Loucy (cell line): ENCODE measurements around the gene DXO.
"Not testable (repeated sequence)": the region's sequence is repeated elsewhere in the genome, so short reads cannot be mapped to it uniquely, and the experiment has no call there.

Experiments
- H2AFZ ChIP-seq: fragments of 200-600 bp; sonication (generic); 2 replicates; pipeline ENCODE4 v1.6.0; 2016; ENCODE audit warnings: antibody characterized with exemption, mild to moderate bottlenecking, low read length, moderate library complexity
- H3F3A ChIP-seq: fragments of 200-600 bp; 2 replicates; pipeline ENCODE4 v1.6.0; 2016; ENCODE audit warnings: antibody characterized with exemption, low read depth, mild to moderate bottlenecking
- H3K27me3 ChIP-seq: fragments of 200-600 bp; sonication (generic); 2 replicates; pipeline ENCODE4 v1.6.1; 2014; ENCODE audit warnings: low read length, mild to moderate bottlenecking; ENCODE audit not compliant: insufficient read depth, poor library complexity, severe bottlenecking
- H3K36me3 ChIP-seq: fragments of 200-600 bp; sonication (generic); 2 replicates; pipeline ENCODE4 v1.6.1; 2016; ENCODE audit warnings: low read length; ENCODE audit not compliant: insufficient read depth
- H3K4me1 ChIP-seq: fragments of 200-600 bp; sonication (generic); 2 replicates; pipeline ENCODE4 v1.5.1; 2014; ENCODE audit warnings: low read length, mild to moderate bottlenecking; ENCODE audit not compliant: insufficient read depth, poor library complexity, severe bottlenecking
- H3K4me2 ChIP-seq: fragments of 200-600 bp; sonication (generic); 2 replicates; pipeline ENCODE4 v1.6.0; 2014; ENCODE audit warnings: antibody characterized with exemption, low read length, low read depth, mild to moderate bottlenecking; ENCODE audit not compliant: poor library complexity, severe bottlenecking
- H3K4me3 ChIP-seq: fragments of 200-600 bp; sonication (generic); 2 replicates; pipeline ENCODE4 v1.5.1; 2014; ENCODE audit warnings: low read length, mild to moderate bottlenecking, mixed read lengths; ENCODE audit not compliant: poor library complexity, severe bottlenecking
- H3K79me2 ChIP-seq: fragments of 200-600 bp; sonication (generic); 2 replicates; pipeline ENCODE4 v1.6.1; 2014; ENCODE audit warnings: low read length; ENCODE audit not compliant: insufficient read depth
- H3K9ac ChIP-seq: fragments of 200-600 bp; sonication (generic); 2 replicates; pipeline ENCODE4 v1.6.0; 2014; ENCODE audit warnings: mild to moderate bottlenecking, low read depth, low read length, moderate library complexity; ENCODE audit not compliant: poor library complexity, severe bottlenecking
- H3K9me2 ChIP-seq: fragments of 200-600 bp; sonication (generic); replicated peaks from 2 replicates; pipeline ENCODE4 v1.6.1; 2016; ENCODE audit warnings: low read depth, low read length, mixed read lengths
- H3K9me3 ChIP-seq: fragments of 200-600 bp; sonication (generic); 2 replicates; pipeline ENCODE4 v1.6.1; 2014; ENCODE audit warnings: mild to moderate bottlenecking, antibody characterized with exemption, low read length, low read depth; ENCODE audit not compliant: insufficient read depth
- H4K20me1 ChIP-seq: fragments of 200-600 bp; sonication (generic); 2 replicates; pipeline ENCODE4 v1.6.0; 2014; ENCODE audit warnings: antibody characterized with exemption, low read length, mild to moderate bottlenecking; ENCODE audit not compliant: insufficient read depth, poor library complexity, severe bottlenecking

The DXO gene

GRCh38 chr6:32003301-32003700 is 31.4 kb upstream of the DXO start:
- not testable (repeated sequence) for H3K36me3 ChIP-seq, H3F3A ChIP-seq, H3K9me2 ChIP-seq, H3K4me2 ChIP-seq, H3K9me3 ChIP-seq, H3K9ac ChIP-seq, H3K27me3 ChIP-seq, H3K79me2 ChIP-seq, H4K20me1 ChIP-seq, H2AFZ ChIP-seq, H3K4me3 ChIP-seq, H3K4me1 ChIP-seq

DNA sequence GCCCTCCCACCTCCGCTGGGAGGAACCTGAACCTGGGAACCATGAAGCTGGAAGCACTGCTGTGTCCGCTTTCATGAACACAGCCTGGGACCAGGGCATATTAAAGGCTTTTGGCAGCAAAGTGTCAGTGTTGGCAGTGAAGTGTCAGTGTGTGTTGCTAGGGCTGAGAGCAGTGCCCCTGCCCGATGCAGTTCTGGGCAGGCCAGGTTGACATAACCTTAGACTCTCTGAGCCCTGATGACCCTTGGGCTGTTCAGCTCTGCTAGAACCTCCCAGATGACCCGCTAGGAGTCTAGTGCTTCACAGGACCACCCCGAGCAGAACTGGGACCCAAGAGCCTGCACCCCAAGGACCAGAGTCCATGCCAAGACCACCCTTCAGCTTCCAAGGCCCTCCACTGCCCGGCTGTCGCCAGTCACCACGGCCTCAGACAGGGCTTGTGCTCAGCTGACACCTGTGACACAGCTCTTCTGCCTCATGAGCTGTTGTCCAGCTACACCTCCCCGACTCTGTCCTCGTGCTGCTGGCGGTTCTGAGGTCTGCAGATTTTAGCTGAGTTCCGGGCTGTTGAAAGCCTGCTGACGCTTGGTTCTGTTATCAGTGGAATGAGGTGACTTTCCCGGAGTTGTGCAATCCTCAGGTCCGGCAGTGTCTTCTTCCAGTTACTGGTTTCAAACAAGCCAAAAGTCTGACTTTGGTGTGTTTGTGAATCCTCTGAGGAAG is 30.8 kb upstream of the DXO start:
- not testable (repeated sequence) for H3K9me2 ChIP-seq, H4K20me1 ChIP-seq, H3K9ac ChIP-seq

DNA sequence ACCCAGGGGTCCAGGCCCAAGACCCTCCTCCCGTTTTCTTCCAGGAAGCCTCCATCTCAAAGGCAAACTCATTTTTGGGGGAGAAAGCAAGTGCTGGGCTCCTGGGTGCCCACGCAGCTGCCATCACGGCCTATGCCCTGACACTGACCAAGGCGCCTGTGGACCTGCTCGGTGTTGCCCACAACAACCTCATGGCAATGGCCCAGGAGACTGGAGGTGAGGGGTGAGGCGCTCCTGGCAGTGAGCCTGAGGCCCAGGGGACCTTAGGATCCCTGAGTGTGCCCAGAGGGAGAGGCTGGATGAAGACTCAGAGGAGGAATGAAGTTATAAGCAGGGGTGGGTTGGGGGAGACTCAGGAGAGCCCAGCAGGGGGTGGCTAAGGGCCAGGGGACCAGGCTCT is 24.4 kb upstream of the DXO start:
- not testable (repeated sequence) for H3K9ac ChIP-seq, H3K4me1 ChIP-seq, H4K20me1 ChIP-seq, H3K9me3 ChIP-seq, H3F3A ChIP-seq, H3K79me2 ChIP-seq, H2AFZ ChIP-seq, H3K9me2 ChIP-seq, H3K36me3 ChIP-seq, H3K4me3 ChIP-seq, H3K4me2 ChIP-seq, H3K27me3 ChIP-seq

More for the DNA sequence above, 30.8 kb upstream of the DXO start:
- H3K4me3 ChIP-seq, H3K4me1 ChIP-seq, H2AFZ ChIP-seq, H3K4me2 ChIP-seq, H3K9me3 ChIP-seq, H3K36me3 ChIP-seq, H3K79me2 ChIP-seq, H3F3A ChIP-seq, H3K27me3 ChIP-seq: not testable (repeated sequence)

- not testable (repeated sequence) for H3K27me3 ChIP-seq, H3K9me2 ChIP-seq, H3K4me1 ChIP-seq, H3K4me2 ChIP-seq, H3K4me3 ChIP-seq, H3K9me3 ChIP-seq, H3K79me2 ChIP-seq, H3K9ac ChIP-seq, H2AFZ ChIP-seq, H3K36me3 ChIP-seq, H4K20me1 ChIP-seq, H3F3A ChIP-seq
Measured at GRCh38 chr6:31994421-31994820, 22.5 kb upstream of the DXO start.

GRCh38 chr6:31989363-31989762 is 17.4 kb upstream of the DXO start:
- H3K36me3 ChIP-seq, H2AFZ ChIP-seq, H3K27me3 ChIP-seq, H3K9me3 ChIP-seq, H3K9ac ChIP-seq, H3F3A ChIP-seq, H3K4me3 ChIP-seq, H3K79me2 ChIP-seq, H3K4me1 ChIP-seq, H3K9me2 ChIP-seq, H4K20me1 ChIP-seq, H3K4me2 ChIP-seq: not testable (repeated sequence)

DNA sequence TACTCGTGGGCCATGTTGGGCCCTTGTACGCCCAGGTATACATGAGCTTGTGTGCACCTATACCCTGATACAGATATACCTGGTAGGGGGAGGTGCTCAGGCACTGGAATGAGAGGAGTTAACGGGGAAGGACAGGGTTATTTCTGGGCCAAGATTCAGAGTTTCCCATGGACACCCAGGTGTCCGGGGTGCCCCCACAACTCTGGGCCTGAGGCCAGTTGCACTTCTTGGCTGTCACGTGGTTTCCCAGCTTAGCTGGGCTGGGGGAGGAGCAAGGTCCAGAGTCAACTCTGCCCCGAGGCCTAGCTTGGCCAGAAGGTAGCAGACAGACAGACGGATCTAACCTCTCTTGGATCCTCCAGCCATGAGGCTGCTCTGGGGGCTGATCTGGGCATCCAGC is 9.8 kb upstream of the DXO start, which contains the start of gene C4A:
C4A (plus strand) TSS at position 314 of the 400 bp plus-strand sequence; CDS start at position 365, 51 bp downstream.
- H3K4me2 ChIP-seq, H3K27me3 ChIP-seq, H3K4me3 ChIP-seq, H2AFZ ChIP-seq, H3K79me2 ChIP-seq, H3K9ac ChIP-seq, H3K9me3 ChIP-seq, H4K20me1 ChIP-seq, H3K9me2 ChIP-seq, H3K36me3 ChIP-seq, H3F3A ChIP-seq: not testable (repeated sequence)
- peaks cover 15% of the 10 kb centered on the region for H3K4me1 ChIP-seq

DNA sequence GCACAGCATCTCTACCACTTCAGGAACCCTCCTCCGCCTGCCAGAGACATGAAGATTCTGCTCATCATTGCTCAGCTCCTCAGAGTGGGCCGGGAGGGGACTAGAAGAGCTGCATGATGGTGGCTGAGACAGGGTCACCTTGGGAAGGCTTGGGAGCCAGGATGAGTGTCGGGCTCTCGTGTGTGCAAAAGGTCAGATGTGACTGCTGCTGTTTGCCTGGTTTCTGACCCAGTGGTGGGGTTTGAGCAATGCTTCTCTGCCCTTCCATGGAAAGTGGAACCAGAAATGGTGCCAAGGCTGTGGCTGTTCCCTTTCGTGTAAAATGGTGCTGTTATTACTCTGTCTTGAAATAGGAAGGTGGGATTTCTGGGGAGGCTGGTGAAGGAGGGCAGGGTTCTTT is 9.1 kb upstream of the DXO start:
- not testable (repeated sequence) for H3K4me3 ChIP-seq, H3K9me3 ChIP-seq, H2AFZ ChIP-seq, H3K27me3 ChIP-seq, H3K36me3 ChIP-seq, H3K9ac ChIP-seq, H4K20me1 ChIP-seq, H3F3A ChIP-seq, H3K4me2 ChIP-seq, H3K9me2 ChIP-seq, H3K79me2 ChIP-seq
- H3K4me1 ChIP-seq: peaks cover 15% of the 10 kb centered on the region
